Upper lobe of left lung (tissue), 4 donors: Measurements from ENCODE around the gene PARP2.

Experiments
- CTCF ChIP-seq, 6 experiments: fragments of 450-650 bp in 4 of 6; fragments of 200-600 bp in 2 of 6; sonication (generic) in 2 of 6; IDR thresholded peaks; one replicate each; pipeline ENCODE4 v1.5.1; 2016 to 2019; ENCODE audit warnings: antibody characterized with exemption in 6 of 6
- POLR2A ChIP-seq, 4 donors: fragments of 450-650 bp; IDR thresholded peaks; one replicate each; pipeline ENCODE4 v1.5.1; 2016 to 2017; ENCODE audit warnings: antibody characterized with exemption in 4 of 4, mild to moderate bottlenecking in 2 of 4
- POLR2AphosphoS5 ChIP-seq, 2 donors: sonication (generic); formaldehyde crosslinking; IDR thresholded peaks; one replicate each; pipeline ENCODE4 v1.5.1; 2017; ENCODE audit warnings: antibody characterized with exemption in 2 of 2

- TF ChIP-seq CTCF (IDR thresholded peaks at IDR 0.05) (no peak), POLR2AphosphoS5 (IDR thresholded peaks at IDR 0.05) (peak; percentile 62 to 69), POLR2A (IDR thresholded peaks at IDR 0.05) (peak in 3 of 4 donors; percentile 23 to 61 (median 52))
Measured at GRCh38 chr14:20332788-20333493, 10.5 kb upstream of the PARP2 start, which contains the start of gene CCNB1IP1.
